VCaP (cell line): ENCODE data around the gene TGM5.

Experiments
- H3K27ac ChIP-seq: fragments of 450-650 bp; 2 replicates; pipeline ENCODE4 v1.5.1; 2017
- CTCF ChIP-seq: fragments of 450-650 bp; conservative IDR thresholded peaks from 2 replicates; pipeline ENCODE4 v1.5.1; 2017; ENCODE audit warnings: mild to moderate bottlenecking, moderate library complexity

Gene TGM5

DNA sequence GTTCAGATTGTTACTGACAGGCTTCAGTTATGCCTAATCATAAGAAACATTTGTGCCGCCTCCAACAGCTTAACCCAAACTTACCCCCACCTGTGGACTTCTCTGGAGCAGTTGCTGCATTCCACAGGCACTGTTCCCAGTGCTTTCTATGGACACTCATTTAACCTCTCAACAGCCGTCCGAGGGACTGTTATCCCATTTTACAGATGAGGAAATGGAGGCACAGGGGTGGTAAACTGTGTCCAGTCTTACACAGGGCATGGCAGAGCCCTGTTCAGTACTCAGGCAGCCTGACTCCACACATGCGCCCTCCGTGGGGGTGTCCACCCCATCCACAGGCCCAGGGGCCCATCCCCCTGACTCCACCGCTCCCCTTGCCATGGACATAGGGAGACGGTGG lies 14.3 kb upstream of the TGM5 start:
- no peak for TF ChIP-seq CTCF
- H3K27ac ChIP-seq: no peak overlapping the region

DNA sequence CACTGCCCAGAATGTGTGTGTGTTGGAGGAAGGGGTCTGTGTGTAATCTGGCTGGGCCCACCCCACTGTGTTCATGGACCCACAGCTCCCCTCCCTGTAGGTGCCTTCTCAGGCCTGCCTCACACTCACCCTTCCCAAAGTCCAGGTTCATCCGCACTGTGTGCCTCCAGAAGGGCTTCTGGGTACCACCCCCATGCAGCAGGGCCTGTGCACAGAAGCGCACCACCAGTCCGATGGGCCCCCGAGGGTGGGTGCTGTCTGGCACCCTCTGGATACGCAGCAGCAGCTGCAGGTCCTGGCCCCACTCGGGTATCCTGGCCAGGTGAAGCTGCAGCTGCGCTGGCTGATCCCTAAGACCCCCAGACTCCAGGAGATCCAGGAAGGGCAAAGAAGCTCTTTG lies 12.8 kb upstream of the TGM5 start:
- no peak overlapping the region for H3K27ac ChIP-seq

DNA sequence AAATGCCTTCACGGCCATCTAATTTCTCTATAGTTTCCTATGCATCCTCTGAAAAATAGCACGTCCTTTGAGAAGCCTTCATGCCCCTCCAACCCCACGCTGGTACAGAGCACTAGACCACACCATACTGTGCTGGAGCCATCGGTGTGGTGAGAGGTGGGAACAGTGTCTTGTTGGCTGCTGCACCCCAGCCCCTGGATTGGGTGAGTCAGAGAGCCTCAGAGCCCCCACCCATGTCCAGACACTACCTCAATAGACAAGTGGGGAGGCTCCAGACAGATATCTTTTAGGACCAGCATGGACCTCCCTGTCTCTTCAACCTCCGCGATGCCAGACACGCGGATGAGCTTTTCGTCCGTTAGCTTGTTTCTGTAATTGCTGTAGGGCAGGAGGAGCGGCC lies 12.1 kb upstream of the TGM5 start:
- no peak overlapping the region for H3K27ac ChIP-seq
- TF ChIP-seq CTCF: no peak

More for the DNA sequence above, 12.8 kb upstream of the TGM5 start:
- TF ChIP-seq CTCF: no peak

- TF ChIP-seq CTCF: no peak
- no peak overlapping the region for H3K27ac ChIP-seq
Measured at GRCh38 chr15:43277901-43278300, 11.2 kb upstream of the TGM5 start.

- no peak for TF ChIP-seq CTCF
- no peak overlapping the region for H3K27ac ChIP-seq
Measured at GRCh38 chr15:43277231-43277823, 10.6 kb upstream of the TGM5 start.

GRCh38 chr15:43276563-43277200 lies 10.0 kb upstream of the TGM5 start:
- no peak overlapping the region for H3K27ac ChIP-seq
- TF ChIP-seq CTCF: no peak

GRCh38 chr15:43275740-43276562 lies 9.2 kb upstream of the TGM5 start:
- no peak for TF ChIP-seq CTCF
- H3K27ac ChIP-seq: no peak overlapping the region
